ENCODE measurements around the gene NHERF1.

GRCh38 chr17:74725111-74725510, 23.3 kb upstream of the NHERF1 start:
- no peak for TF ChIP-seq CTCF (IDR thresholded peaks at IDR 0.05)
- no peak for TF ChIP-seq POLR2A (IDR thresholded peaks at IDR 0.05)
